Measurements from ENCODE around the gene SLC7A4.

GRCh38 chr22:21026783-21027692, 5.3 kb downstream of the SLC7A4 start:
- TF ChIP-seq CTCF (IDR thresholded peaks at IDR 0.05) (no peak), POLR2AphosphoS5 (IDR thresholded peaks at IDR 0.05) (no peak), POLR2A (IDR thresholded peaks at IDR 0.05) (no peak)
